CD4-positive, alpha-beta T cell treated with Interferon alpha-2 for 1 hour (primary cell): ENCODE data around the gene NR6A1.

Experiments
- DNase-seq, 2 donors: peaks; one replicate each; pipeline ENCODE4 v3.0.0-alpha.2; 2020 to 2022

The NR6A1 gene

GRCh38 chr9:124602204-124602603 is 168.9 kb downstream of the NR6A1 start:
- no peak for DNase-seq

- DNase-seq: no peak
Observed at GRCh38 chr9:124600407-124600806, 170.7 kb downstream of the NR6A1 start.

DNA sequence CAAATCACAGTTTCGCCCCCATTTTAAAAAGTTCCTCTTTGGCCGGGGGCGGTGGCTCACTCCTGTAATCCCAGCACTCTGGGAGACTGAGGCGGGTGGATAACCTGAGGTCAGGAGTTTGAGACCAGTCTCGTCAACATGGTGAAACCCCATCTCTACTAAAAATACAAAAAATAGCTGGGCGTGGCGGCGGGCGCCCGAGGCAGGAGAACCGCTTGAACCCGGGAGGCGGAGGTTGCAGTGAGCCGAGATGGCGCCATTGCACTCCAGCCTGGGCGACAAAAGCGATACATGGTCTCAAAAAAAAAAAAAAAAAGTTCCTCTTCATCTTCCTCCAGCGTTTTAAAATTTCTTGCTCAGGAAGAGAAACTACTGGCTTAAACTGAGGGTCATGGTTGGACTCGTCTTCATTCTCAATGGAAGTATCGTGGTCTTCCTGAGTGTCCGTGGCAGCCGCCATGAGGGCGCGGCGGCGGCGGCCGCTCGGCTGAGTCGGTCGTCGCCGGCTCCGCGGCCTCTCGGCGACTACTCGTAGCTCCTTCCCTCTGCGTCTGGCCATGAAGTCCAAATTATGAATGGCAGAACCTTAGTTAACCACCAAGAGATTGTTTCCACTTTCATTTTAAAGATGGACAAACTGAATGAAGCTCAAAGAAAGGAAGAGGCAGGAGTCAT is 171.9 kb downstream of the NR6A1 start:
- no peak for DNase-seq

DNA sequence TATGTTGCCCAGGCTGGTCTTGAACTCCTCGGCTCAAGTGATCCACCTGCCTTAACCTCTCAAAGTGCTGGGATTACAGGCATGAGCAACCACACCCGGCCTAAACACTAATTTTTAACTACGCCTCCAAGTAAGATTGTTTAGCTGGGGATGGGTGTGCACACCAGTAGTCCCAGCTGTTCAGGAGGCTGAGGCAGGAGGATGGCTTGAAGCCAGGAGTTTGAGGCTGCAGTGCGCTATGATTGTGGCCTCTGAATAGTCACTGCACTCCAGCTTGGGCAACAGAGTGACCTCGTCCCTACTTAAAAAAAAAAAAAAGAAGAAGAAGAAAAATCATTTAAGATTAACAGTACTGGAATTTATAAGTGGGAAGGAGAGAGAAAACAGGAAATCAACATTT is 173.1 kb downstream of the NR6A1 start:
- DNase-seq: no peak

GRCh38 chr9:124596172-124596839 is 174.8 kb downstream of the NR6A1 start:
- DNase-seq: no peak

GRCh38 chr9:124595743-124596142 is 175.4 kb downstream of the NR6A1 start:
- DNase-seq: no peak

- no peak for DNase-seq
Observed at GRCh38 chr9:124594673-124595072, 176.4 kb downstream of the NR6A1 start.

GRCh38 chr9:124594225-124594624 is 176.9 kb downstream of the NR6A1 start:
- DNase-seq: no peak

DNA sequence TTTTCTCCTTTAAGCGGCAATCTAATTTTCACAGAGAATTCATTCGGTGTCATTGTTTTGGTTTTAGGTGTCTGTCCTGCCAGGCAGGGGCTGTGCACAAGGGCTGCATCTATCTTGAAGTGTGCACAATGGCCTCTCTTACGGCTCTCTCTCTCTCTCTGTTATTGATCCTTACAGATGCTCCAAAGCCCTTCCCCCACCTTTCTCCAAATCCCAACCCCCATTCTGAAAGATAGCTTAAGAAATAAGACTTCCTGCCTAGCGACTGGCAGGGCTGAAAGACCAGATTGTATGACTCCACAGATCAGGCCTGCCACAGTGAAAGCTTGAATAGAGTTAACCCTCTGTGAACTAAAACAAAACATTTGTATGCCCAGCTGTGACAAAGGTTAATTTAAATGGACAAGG is 177.5 kb downstream of the NR6A1 start:
- no peak for DNase-seq

GRCh38 chr9:124593200-124593599 is 177.9 kb downstream of the NR6A1 start:
- no peak for DNase-seq

DNA sequence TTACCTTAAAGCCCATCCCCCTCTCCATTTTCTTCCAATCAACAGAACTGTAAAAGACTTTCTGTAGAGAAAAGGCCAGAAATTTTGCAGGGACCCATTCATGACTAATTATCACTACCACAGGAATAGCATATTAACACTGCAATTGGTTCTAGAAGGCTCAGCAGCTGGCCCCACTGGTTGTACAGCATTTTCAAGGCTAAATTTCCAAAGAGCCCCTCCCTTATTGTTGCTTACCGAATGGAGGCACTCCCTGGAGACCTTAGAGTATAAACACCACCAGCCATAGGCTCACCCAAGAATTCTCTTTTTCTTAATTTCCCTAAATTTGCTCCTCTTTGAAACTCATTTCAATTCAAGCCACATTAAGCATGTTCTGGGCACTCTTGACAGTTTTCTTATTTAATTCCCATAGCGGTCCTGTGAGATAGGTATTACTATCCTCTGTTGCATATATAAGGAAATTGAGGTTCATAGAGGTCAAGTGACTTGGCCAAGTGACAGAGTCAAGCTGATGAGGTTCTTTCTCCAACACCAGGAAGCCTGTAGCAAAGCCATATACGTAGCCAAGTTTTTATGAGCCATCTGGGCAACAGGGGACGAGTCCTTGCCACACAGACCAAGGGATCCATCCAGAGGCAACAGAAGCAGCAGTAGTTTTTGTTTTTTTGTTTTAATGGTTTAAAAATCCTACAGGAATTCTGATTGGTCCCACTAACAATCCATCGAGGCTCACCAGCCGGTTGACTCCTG is 180.0 kb downstream of the NR6A1 start:
- DNase-seq: no peak

DNA sequence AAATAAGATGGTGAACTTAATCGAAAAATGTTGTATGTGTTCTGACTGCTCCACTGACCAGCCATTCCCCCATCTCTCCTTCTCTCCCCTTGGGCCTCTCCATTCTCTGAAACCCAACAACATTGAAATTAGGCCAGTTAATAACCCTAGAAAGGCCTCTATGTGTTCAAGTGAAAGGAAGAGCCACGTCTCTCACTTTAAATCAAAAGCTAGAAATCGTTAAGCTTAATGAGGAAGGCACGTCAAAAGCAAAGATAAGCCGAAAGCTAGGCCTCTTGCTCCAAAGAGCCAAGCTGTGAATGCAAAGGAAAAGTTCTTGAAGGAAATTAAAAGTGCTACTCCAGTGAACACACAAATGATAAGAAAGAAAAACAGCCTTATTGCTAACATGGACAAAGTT is 186.5 kb downstream of the NR6A1 start:
- no peak for DNase-seq

GRCh38 chr9:124583134-124583533 is 188.0 kb downstream of the NR6A1 start:
- DNase-seq: no peak

- DNase-seq: no peak
Observed at GRCh38 chr9:124580186-124580585, 190.9 kb downstream of the NR6A1 start.

DNA sequence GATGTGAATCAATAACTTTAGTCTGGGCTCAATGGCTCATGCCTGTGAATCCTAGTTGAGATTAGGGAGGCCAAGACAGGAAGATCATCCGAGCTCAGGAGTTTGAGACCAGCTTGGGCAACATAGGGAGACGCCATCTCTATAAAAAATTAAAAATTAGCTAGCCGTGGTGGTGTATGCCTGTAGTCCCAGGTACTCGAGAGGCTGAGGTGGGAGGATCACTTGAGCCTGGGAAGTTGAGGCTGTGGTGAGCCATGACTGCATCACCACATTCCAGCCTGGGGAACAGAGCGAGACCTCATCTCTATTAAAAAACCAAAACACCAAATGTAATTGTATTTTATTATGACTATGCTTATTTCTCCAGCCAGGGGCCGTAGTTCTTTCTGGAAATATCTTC is 194.4 kb downstream of the NR6A1 start:
- no peak for DNase-seq

DNA sequence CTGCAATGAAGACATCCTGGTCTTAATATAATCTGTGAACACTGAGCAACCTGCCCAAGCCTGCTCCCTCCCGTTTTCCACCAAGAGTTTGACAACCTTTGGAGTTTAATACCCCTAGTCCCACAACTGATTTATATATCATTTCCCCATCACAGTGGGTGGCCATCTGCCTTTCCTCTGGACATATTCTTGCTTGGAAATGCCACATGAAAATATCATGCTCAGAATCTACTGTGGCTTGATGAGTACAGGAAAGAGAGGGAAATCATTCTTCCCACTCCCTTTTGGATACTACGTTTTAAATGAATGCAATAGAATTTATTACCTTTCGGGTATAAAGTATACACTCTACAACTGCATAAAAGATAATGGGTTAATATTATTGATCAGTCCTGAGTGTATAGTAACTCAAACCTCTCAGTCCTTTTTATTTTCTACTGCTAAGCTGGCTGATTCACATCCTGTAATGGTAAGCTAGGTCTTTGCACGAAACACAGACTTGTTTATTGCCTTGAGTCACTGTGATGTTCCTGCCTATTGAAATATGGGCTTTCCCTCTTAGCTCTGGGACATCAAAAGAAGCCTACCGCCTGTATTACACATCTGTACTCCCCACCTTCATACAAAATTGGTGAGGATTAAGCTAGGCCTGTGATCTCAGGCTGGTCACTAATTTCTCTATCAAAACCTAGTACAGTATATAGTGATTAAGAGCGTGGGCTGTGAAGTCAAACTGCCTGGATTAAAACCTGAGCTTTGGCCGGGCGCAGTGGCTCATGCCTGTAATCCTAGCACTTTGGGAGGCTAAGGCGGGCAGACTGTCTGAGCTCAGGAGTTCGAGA is 196.4 kb downstream of the NR6A1 start:
- no peak for DNase-seq

- no peak for DNase-seq
Observed at GRCh38 chr9:124570942-124571666, 200.0 kb downstream of the NR6A1 start.

GRCh38 chr9:124569942-124570341 is 201.2 kb downstream of the NR6A1 start:
- DNase-seq: no peak

DNA sequence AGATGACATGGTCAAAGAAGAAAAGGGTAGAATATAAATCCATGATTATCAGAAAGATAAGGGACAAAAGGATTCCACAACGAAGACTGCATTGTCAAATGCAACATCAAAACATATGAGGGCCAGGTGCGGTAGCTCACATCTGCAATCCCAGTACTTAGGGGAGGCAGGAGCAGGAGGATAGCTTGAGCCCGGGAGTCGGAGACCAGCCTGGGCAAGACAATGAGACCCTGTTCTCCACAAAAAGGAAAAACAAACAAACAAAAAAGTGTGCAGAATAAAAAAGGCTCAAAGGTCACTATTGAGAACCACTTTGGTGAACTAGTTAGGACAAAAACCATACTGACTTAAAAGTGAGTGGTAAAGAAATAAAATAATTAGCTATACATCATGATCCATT is 203.7 kb downstream of the NR6A1 start:
- no peak for DNase-seq

GRCh38 chr9:124562328-124562727 is 208.8 kb downstream of the NR6A1 start:
- no peak for DNase-seq

- no peak for DNase-seq
Observed at GRCh38 chr9:124559871-124560270, 211.2 kb downstream of the NR6A1 start.

DNA sequence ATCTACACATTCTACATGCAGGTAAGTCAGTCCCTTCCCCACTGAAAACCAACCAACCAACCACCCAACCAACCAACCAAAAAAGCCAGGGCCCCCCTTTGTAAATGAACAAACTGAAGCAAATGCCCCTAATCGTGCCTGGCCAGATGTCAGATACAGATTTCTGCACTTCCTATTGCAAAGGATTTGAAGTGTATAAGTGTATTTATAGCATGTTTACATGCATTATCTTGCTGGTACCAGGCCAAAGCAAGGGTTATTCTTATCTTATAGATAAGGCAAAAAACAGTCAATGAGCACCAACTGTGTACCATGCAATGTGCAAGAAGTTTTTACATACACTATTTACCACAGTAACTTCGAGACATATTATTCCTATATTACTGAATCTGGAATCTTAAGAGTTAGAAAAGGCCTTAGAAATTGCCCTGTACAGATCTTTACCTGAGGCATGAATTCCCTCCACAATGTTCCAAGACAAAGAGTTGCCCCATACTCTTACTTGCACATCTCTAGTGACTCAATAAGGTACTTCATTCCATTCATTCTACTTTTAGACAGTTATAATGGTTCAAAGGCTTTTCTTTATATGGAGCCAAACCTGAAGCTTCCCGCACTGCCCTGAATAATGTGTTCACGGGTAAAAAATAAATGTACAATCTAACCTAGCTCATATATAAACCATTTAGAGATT is 212.2 kb downstream of the NR6A1 start:
- DNase-seq: no peak
